K562 (cell line): Measurements from ENCODE around the gene ITPA. TPM values are rescaled to one million over a fixed set of nuclear protein-coding genes. Genes with fewer than 3 reads are reported as not detected.

Source experiments
- ATAC-seq: fragments of 200-7000 bp; cut with Tn5 transposase; 3 replicates; pipeline ENCODE4 v1.9.1; 2020; ENCODE audit warnings: moderate library complexity
- BruUV-seq: library from RNA; stranded (reverse); fragments of 400-500 nt; replicated peaks from 2 replicates; lab custom pipeline; 2021; lab: Mats Ljungman, UMichigan
- CTCF ChIA-PET: fragments of 300-600 bp; formaldehyde crosslinking; extraction: SDS; loops from one replicate; lab custom pipeline; 2021; ENCODE audit warnings: low intra/inter-chr PET ratio; lab: Yijun Ruan, JAX
- POLR2A ChIA-PET: fragments of 300-600, 350-650 bp; sonication (Branson Sonifier 250); formaldehyde crosslinking; extraction: SDS; loops from one replicate; lab custom pipeline; 2021; ENCODE audit warnings: antibody characterized with exemption, inconsistent platforms; lab: Yijun Ruan, JAX
- DNase-seq, 4 experiments: peaks; one replicate each; pipeline versions ENCODE4 v3.0.0 to v3.0.0-alpha.2; 2011 to 2018; ENCODE audit warnings: low spot score in 3 of 4, mixed read lengths in 3 of 4; ENCODE audit errors: extremely low read depth in 1 of 4
- FAIRE-seq: peaks from 2 replicates; lab custom pipeline; 2011; peaks lifted over from hg19 to GRCh38; lab: Jason Lieb, UNC
- H2AFZ ChIP-seq: 2 replicates; pipeline ENCODE4 v1.6.0; 2011; ENCODE audit warnings: low read depth, low read length, control low read depth, inconsistent platforms
- H3K27ac ChIP-seq: fragments of 200-600 bp; 3 replicates; pipeline ENCODE4 v1.8.0; 2011; ENCODE audit warnings: low read depth, mild to moderate bottlenecking, control low read depth, inconsistent platforms, low read length, moderate library complexity, mixed read lengths; ENCODE audit errors: extremely low read depth
- H3K27me3 ChIP-seq, 2 experiments: fragments of 300-600 bp in 1 of 2; 2 replicates in 1 of 2; 3 replicates in 1 of 2; pipeline versions ENCODE4 v1.6.0 to v1.8.0; 2011; ENCODE audit warnings: inconsistent platforms in 2 of 2, low read length in 2 of 2, mild to moderate bottlenecking in 1 of 2, mixed read lengths in 1 of 2, moderate library complexity in 1 of 2; ENCODE audit not compliant: control insufficient read depth in 2 of 2, insufficient read depth in 2 of 2
- H3K36me3 ChIP-seq: fragments of 300-600 bp; 3 replicates; pipeline ENCODE4 v1.8.0; 2011; ENCODE audit warnings: mild to moderate bottlenecking, low read length, inconsistent platforms; ENCODE audit not compliant: control insufficient read depth, insufficient read depth
- H3K4me1 ChIP-seq, 2 experiments: fragments of 200-600 bp in 1 of 2; replicated peaks in 1 of 2; 2 replicates in 1 of 2; 3 replicates in 1 of 2; pipeline versions ENCODE4 v1.5.1 to v1.8.0; 2011; ENCODE audit warnings: inconsistent platforms in 2 of 2, low read length in 2 of 2, mild to moderate bottlenecking in 1 of 2, mixed read lengths in 1 of 2, moderate library complexity in 1 of 2; ENCODE audit not compliant: control insufficient read depth in 2 of 2, insufficient read depth in 2 of 2
- H3K4me2 ChIP-seq: 2 replicates; pipeline ENCODE4 v1.6.1; 2011; ENCODE audit warnings: low read length, control low read depth, inconsistent platforms, mixed read lengths; ENCODE audit not compliant: insufficient read depth
- H3K4me3 ChIP-seq: fragments of 200-600 bp; sonication (generic), shearing (Covaris generic); 2 replicates; pipeline ENCODE4 v1.5.1; 2016; ENCODE audit warnings: control low read depth, inconsistent platforms
- H3K79me2 ChIP-seq: fragments of 200-600 bp; 3 replicates; pipeline ENCODE4 v1.8.0; 2011; ENCODE audit warnings: low read length, inconsistent platforms; ENCODE audit not compliant: control insufficient read depth, insufficient read depth
- H3K9ac ChIP-seq, 2 experiments: 2 replicates each; pipeline versions ENCODE4 v1.6.0 to v1.6.1; 2011; ENCODE audit warnings: low read depth in 2 of 2, low read length in 2 of 2, control low read depth in 1 of 2, inconsistent platforms in 1 of 2, mild to moderate bottlenecking in 1 of 2, mixed read lengths in 1 of 2; ENCODE audit not compliant: insufficient read depth in 1 of 2
- H3K9me1 ChIP-seq: one replicate; pipeline ENCODE4 v1.6.0; 2011; ENCODE audit warnings: inconsistent platforms, mild to moderate bottlenecking, low read length, moderate library complexity; ENCODE audit not compliant: control insufficient read depth, insufficient read depth
- H3K9me3 ChIP-seq: replicated peaks from 2 replicates; pipeline ENCODE4 v1.5.1; 2011; ENCODE audit warnings: low read depth, low read length, inconsistent platforms; ENCODE audit not compliant: control insufficient read depth, insufficient read depth
- H4K20me1 ChIP-seq: replicated peaks from 2 replicates; pipeline ENCODE4 v1.6.1; 2011; ENCODE audit warnings: low read length, inconsistent platforms, mixed read lengths; ENCODE audit not compliant: control insufficient read depth, insufficient read depth
- ATF2 ChIP-seq: sonication (generic); formaldehyde crosslinking; IDR thresholded peaks from 2 replicates; pipeline ENCODE4 v1.8.1; 2022; ENCODE audit warnings: missing genetic modification reagents
- CCAR2 ChIP-seq: fragments of 200-400 bp; formaldehyde crosslinking; IDR thresholded peaks from 2 replicates; pipeline ENCODE4 v1.6.1; 2017; ENCODE audit warnings: mild to moderate bottlenecking, low read depth, low read length
- CHD2 ChIP-seq: IDR thresholded peaks from 2 replicates; pipeline ENCODE4 v1.6.1; 2011; ENCODE audit warnings: low read depth, low read length
- CREB1 ChIP-seq, 2 experiments: sonication (generic) in 1 of 2; formaldehyde crosslinking in 1 of 2; IDR thresholded peaks; 2 replicates each; pipeline versions ENCODE4 v1.6.1 to v1.8.0; 2012 to 2022; ENCODE audit warnings: inconsistent platforms in 1 of 2, mild to moderate bottlenecking in 1 of 2, missing genetic modification reagents in 1 of 2, moderate library complexity in 1 of 2
- FOXA1 ChIP-seq: fragments of 450-650 bp; IDR thresholded peaks from 2 replicates; pipeline ENCODE4 v1.6.1; 2016; ENCODE audit warnings: mild to moderate bottlenecking, borderline replicate concordance
- MTA1 ChIP-seq: fragments of 450-650 bp; IDR thresholded peaks from 2 replicates; pipeline ENCODE4 v1.6.1; 2017; ENCODE audit warnings: borderline replicate concordance
- TAF15 ChIP-seq: fragments of 200-400 bp; formaldehyde crosslinking; IDR thresholded peaks from 2 replicates; pipeline ENCODE4 v1.6.1; 2017; ENCODE audit warnings: mild to moderate bottlenecking, low read depth, low read length, moderate library complexity
- ZBTB40 ChIP-seq, 2 experiments: fragments of 450-650 bp in 1 of 2; sonication (generic) in 1 of 2; formaldehyde crosslinking in 1 of 2; IDR thresholded peaks; 2 replicates each; pipeline versions ENCODE4 v1.7.1 to v1.9.0; 2016 to 2022; ENCODE audit warnings: inconsistent platforms in 1 of 2, mild to moderate bottlenecking in 1 of 2, missing genetic modification reagents in 1 of 2
- ZNF274 ChIP-seq: IDR thresholded peaks from 2 replicates; pipeline ENCODE4 v1.6.1; 2011; ENCODE audit warnings: low read depth, mild to moderate bottlenecking, low read length, moderate library complexity, borderline replicate concordance
- ZNF57 ChIP-seq: fragments of 450-650 bp; formaldehyde crosslinking; IDR thresholded peaks from 2 replicates; pipeline ENCODE4 v1.4.0; 2020; ENCODE audit warnings: mild to moderate bottlenecking, moderate library complexity
- ZNF583 ChIP-seq: fragments of 250-450 bp; sonication (Bioruptor Pico); IDR thresholded peaks from 2 replicates; pipeline ENCODE4 v1.4.0; 2020
- ZNF668 ChIP-seq: fragments of 250-450 bp; sonication (Bioruptor Pico); IDR thresholded peaks from 2 replicates; pipeline ENCODE4 v1.8.0; 2022; ENCODE audit warnings: mild to moderate bottlenecking, inconsistent platforms
- ZNF707 ChIP-seq: fragments of 250-450 bp; sonication (Bioruptor Pico); conservative IDR thresholded peaks from 2 replicates; pipeline ENCODE4 v1.8.0; 2022; ENCODE audit warnings: inconsistent platforms, mild to moderate bottlenecking, moderate library complexity
- WGBS: fragments of 100-300 bp; shearing (Covaris generic); methylation state at CpG from one replicate; pipeline ENCODE4 v1.1.6; 2016; ENCODE audit warnings: low coverage, mixed read lengths; ENCODE audit not compliant: insufficient coverage; ENCODE audit errors: missing lambda C conversion rate; 5-methylcytosine and 5-hydroxymethylcytosine counted together
- in situ Hi-C: fragments of 300-500 bp; cut with MboI; formaldehyde crosslinking; loops from 4 replicates; pipeline ENCODE4 v1.15.0; 2018; ENCODE audit warnings: inconsistent platforms, mixed read lengths
- intact Hi-C: fragments of 100-400 bp; cut with micrococcal nuclease; formaldehyde crosslinking; loops from 2 replicates; pipeline ENCODE4 v1.14.2; 2022
- polyA plus RNA-seq, 8 experiments: library from polyadenylated mRNA; depleted of rRNA in 4 of 8; stranded (reverse) in 5 of 8; unstranded in 3 of 8; fragments of >200 nt; fragmentation: Nextera tagmentation in 2 of 8; fragmentation: Illumina TruSeq in 1 of 8; extraction: Ambion mirVana in 2 of 8; extraction: Trizol in 1 of 8; gene quantifications; 2 replicates each; pipeline versions ENCODE4 v1.2.1 to v1.2.3, GENCODE V29; 2011 to 2014; ENCODE audit warnings: inconsistent platforms in 1 of 8, missing spikeins in 1 of 8
- total RNA-seq, 7 experiments: library from RNA; depleted of rRNA in 6 of 7; stranded (reverse); fragments of >200 nt in 6 of 7; fragmentation: Illumina TruSeq in 2 of 7; extraction: Trizol in 2 of 7; gene quantifications; 2 replicates each; pipeline versions ENCODE4 v1.2.1 to v1.2.3, GENCODE V29; 2011 to 2021; ENCODE audit warnings: low replicate concordance in 1 of 7

ITPA gene
- total and polyA plus RNA-seq, 9 of the 15 experiments (the other 6 are each of a cell fraction or from before 2014, with no cell fraction given), result 5.0 to 79.7 (median 36.7) TPM

- Histone ChIP-seq H3K9me3 (no peaks in the 10 kb centered on the region), H3K9ac (peak overlapping the region in 1 of 2 experiments; percentile 83; a peak in 2 of 4 replicates), H3K4me2 (no peak overlapping the region), H3K27ac (no peak overlapping the region), H3K36me3 (peaks cover 4% of the 10 kb centered on the region; the same call in 1 of the 3 replicates), H3K4me1 (peaks cover 0 to 10% of the 10 kb centered on the region in 2 experiments; a peak in 3 of 5 replicates), H4K20me1 (0 out of 2 replicates have a peak, but pooled peaks cover 3% of the 10 kb centered on the region), H3K4me3 (peak overlapping the region; percentile 15; the same call in 1 of the 2 replicates), H3K27me3 (peaks cover 0 to 15% of the 10 kb centered on the region in 2 experiments; a peak in 2 of 5 replicates), H2AFZ (no peak overlapping the region; the same call in 1 of the 2 replicates), H3K79me2 (no peaks in the 10 kb centered on the region), H3K9me1 (no peaks in the 10 kb centered on the region)
- intact Hi-C loops (no loop called here), in situ Hi-C loops (no loop called here)
- FAIRE-seq, result no peak
- BruUV-seq, result no TSS peak
- POLR2A ChIA-PET, result interaction anchor here (1.2 kb wide), 1 partner anchor 10 kb away, joined by 3 read pairs; no protein-coding TSS in a partner anchor
- 26% methylated on average over 13 of the region's 18 CpGs for WGBS
- DNase-seq, result peak in 1 of 4 experiments; percentile 26
- CTCF ChIA-PET, result no interaction called here
- ATAC-seq, result peak; percentile 26
- no peak for TF ChIP-seq MTA1
- TF ChIP-seq ZNF707, result no peak
- no peak for TF ChIP-seq CREB1 (IDR thresholded peaks at IDR 0.05)
- no peak for TF ChIP-seq CREB1 (CRISPR knock-in tag; IDR thresholded peaks at IDR 0.05)
- no peak for TF ChIP-seq ZNF274
- no peak for TF ChIP-seq ZNF668 (CRISPR knock-in tag)
- no peak for TF ChIP-seq ATF2 (CRISPR knock-in tag)
- no peak for TF ChIP-seq ZBTB40 (IDR thresholded peaks at IDR 0.05)
- TF ChIP-seq ZBTB40 (CRISPR knock-in tag; IDR thresholded peaks at IDR 0.05), result no peak
- TF ChIP-seq ZNF57 (CRISPR knock-in tag), result no peak
- TF ChIP-seq TAF15, result no peak
- no peak for TF ChIP-seq CHD2
- no peak for TF ChIP-seq CCAR2
- TF ChIP-seq FOXA1, result no peak
- TF ChIP-seq ZNF583 (CRISPR knock-in tag), result no peak
Observed at GRCh38 chr20:3248993-3249347, 39.7 kb downstream of the ITPA start.
